ENCODE data around the gene TRPM4. TPM values are rescaled to one million over a fixed set of nuclear protein-coding genes. Genes with fewer than 3 reads are reported as not detected.
"Not testable (repeated sequence)": the region's sequence is repeated elsewhere in the genome, so short reads cannot be mapped to it uniquely, and the experiment has no call there.

Gene TRPM4
- total RNA-seq, 2 experiments from 2014 or later: 1.5 to 1.9 TPM

GRCh38 chr19:49118565-49119410 is 38.8 kb upstream of the TRPM4 start, which contains the start of gene C19orf73:
TSS of gene C19orf73 (minus strand) at chr19:49119143. CDS start at chr19:49119022, 121 bp downstream.
- H3K36me3 Mint-ChIP-seq (ENCODE audit: low read depth): peaks cover 2% of the 10 kb centered on the region
- peaks cover 28% of the 10 kb centered on the region for H3K4me1 Mint-ChIP-seq
- peak within 1 kb of the TSS; percentile 80 for H3K4me3 Mint-ChIP-seq
- peak; percentile 98 for DNase-seq
- H3K9me3 Mint-ChIP-seq (ENCODE audit: low read depth): no peaks in the 10 kb centered on the region
- peak within 1 kb of the TSS; percentile 84 for H3K27ac Mint-ChIP-seq
- ChIA-PET POLR2A (interaction anchor here (1.2 kb wide), 1 partner anchor 9 kb away, joined by 3 read pairs; no protein-coding TSS in a partner anchor), CTCF (interaction anchor here (0.5 to 1.8 kb wide), 2 partner anchors 10 to 13 kb away, joined by 4 to 8 read pairs; no protein-coding TSS in a partner anchor)
- ATAC-seq: peak; percentile 85
- intact Hi-C loops (cut with DNase I, micrococcal nuclease): loop anchor here (1.0 to 2.0 kb wide), 12 partner anchors 10 to 648 kb away; partner anchors contain the start of genes SNRNP70 (in 2 of the 2), GYS1 (in 1 of the 2), PPP1R15A (in 1 of the 2) and RRAS (in 1 of the 2)
- H3K27me3 Mint-ChIP-seq: peaks cover 8% of the 10 kb centered on the region

GRCh38 chr19:49119411-49120324 is 37.9 kb upstream of the TRPM4 start, which contains the start of gene PPFIA3:
TSS of gene PPFIA3 (plus strand) at chr19:49119544. CDS start at chr19:49127874, 8,330 bp downstream.
- POLR2A ChIA-PET: interaction anchor here (1.2 kb wide), 1 partner anchor 8 kb away, joined by 3 read pairs; no protein-coding TSS in a partner anchor
- Mint-ChIP-seq H3K36me3 (ENCODE audit: low read depth) (peaks cover 2% of the 10 kb centered on the region), H3K4me1 (peaks cover 26% of the 10 kb centered on the region), H3K27me3 (peaks cover 8% of the 10 kb centered on the region), H3K4me3 (peak within 1 kb of the TSS; percentile 80), H3K27ac (peak within 1 kb of the TSS; percentile 84), H3K9me3 (ENCODE audit: low read depth) (no peaks in the 10 kb centered on the region)
- CTCF ChIA-PET: interaction anchor here (1.0 to 1.8 kb wide), 3 partner anchors 9 to 28 kb away, joined by 3 to 8 read pairs (median 6); no protein-coding TSS in a partner anchor
- DNase-seq: peak; percentile 48
- no peak for ATAC-seq
- intact Hi-C loops (cut with DNase I, micrococcal nuclease): loop anchor here (1.0 to 10.0 kb wide), 13 partner anchors 9 to 795 kb away; partner anchors contain the start of genes SNRNP70 (in 2 of the 2), EMP3 (in 1 of the 2), GYS1 (in 1 of the 2) and PPP1R15A (in 1 of the 2)

- Mint-ChIP-seq H3K4me3 (peak overlapping the region; percentile 80), H3K27me3 (peaks cover 8% of the 10 kb centered on the region), H3K36me3 (ENCODE audit: low read depth) (peaks cover 2% of the 10 kb centered on the region), H3K4me1 (peaks cover 22% of the 10 kb centered on the region), H3K27ac (no peak overlapping the region), H3K9me3 (ENCODE audit: low read depth) (no peaks in the 10 kb centered on the region)
- CTCF ChIA-PET: interaction anchor here (1.0 to 1.8 kb wide), 4 partner anchors 9 to 87 kb away, joined by 3 to 8 read pairs (median 4); no protein-coding TSS in a partner anchor
- POLR2A ChIA-PET: interaction anchor here (1.2 kb wide), 1 partner anchor 8 kb away, joined by 3 read pairs; no protein-coding TSS in a partner anchor
- intact Hi-C loops (cut with DNase I, micrococcal nuclease): loop anchor here in 1 of 2 experiments (10.0 kb wide), 1 partner anchor 796 kb away; the partner anchor contains the start of gene EMP3
- no peak for DNase-seq
- no peak for ATAC-seq
These were observed 37.3 kb upstream of the TRPM4 start for GRCh38 chr19:49120325-49120683.

GRCh38 chr19:49120868-49121267 is 36.7 kb upstream of the TRPM4 start:
- intact Hi-C loops (cut with DNase I, micrococcal nuclease): loop anchor here in 1 of 2 experiments (10.0 kb wide), 1 partner anchor 796 kb away; the partner anchor contains the start of gene EMP3
- H3K36me3 Mint-ChIP-seq (ENCODE audit: low read depth): peaks cover 2% of the 10 kb centered on the region
- H3K27me3 Mint-ChIP-seq: peaks cover 8% of the 10 kb centered on the region
- POLR2A ChIA-PET: no interaction called here
- H3K4me3 Mint-ChIP-seq: peak overlapping the region; percentile 80
- no peak for ATAC-seq
- no peaks in the 10 kb centered on the region for H3K9me3 Mint-ChIP-seq (ENCODE audit: low read depth)
- H3K4me1 Mint-ChIP-seq: peaks cover 22% of the 10 kb centered on the region
- H3K27ac Mint-ChIP-seq: peak overlapping the region; percentile 34
- DNase-seq: no peak
- CTCF ChIA-PET: interaction anchor here (0.6 to 1.8 kb wide), 5 partner anchors 8 to 443 kb away, joined by 3 to 8 read pairs (median 3); no protein-coding TSS in a partner anchor

- CTCF ChIA-PET: interaction anchor here (1.4 kb wide), 1 partner anchor 24 kb away, joined by 5 read pairs; no protein-coding TSS in a partner anchor
- H3K4me1 Mint-ChIP-seq: peaks cover 22% of the 10 kb centered on the region
These were observed 35.8 kb upstream of the TRPM4 start for GRCh38 chr19:49121841-49122240.

GRCh38 chr19:49123285-49123684 is 34.3 kb upstream of the TRPM4 start:
- H3K27me3 Mint-ChIP-seq; H3K27ac Mint-ChIP-seq; H3K36me3 Mint-ChIP-seq (ENCODE audit: low read depth); POLR2A ChIA-PET; ATAC-seq; DNase-seq; H3K4me3 Mint-ChIP-seq; H3K9me3 Mint-ChIP-seq (ENCODE audit: low read depth): not testable (repeated sequence)
- CTCF ChIA-PET: interaction anchor here (0.6 to 0.9 kb wide), 2 partner anchors 25 to 130 kb away, joined by 3 to 4 read pairs; partner anchors contain the start of genes GYS1 and RUVBL2
- H3K4me1 Mint-ChIP-seq: peaks cover 12% of the 10 kb centered on the region
- intact Hi-C loops (cut with DNase I, micrococcal nuclease): loop anchor here in 1 of 2 experiments (10.0 kb wide), 1 partner anchor 798 kb away; the partner anchor contains the start of gene EMP3

More at GRCh38 chr19:49121841-49122240, 35.8 kb upstream of the TRPM4 start:
- DNase-seq; H3K27me3 Mint-ChIP-seq; POLR2A ChIA-PET; H3K4me3 Mint-ChIP-seq; ATAC-seq; H3K36me3 Mint-ChIP-seq (ENCODE audit: low read depth); H3K9me3 Mint-ChIP-seq (ENCODE audit: low read depth); H3K27ac Mint-ChIP-seq: not testable (repeated sequence)
- intact Hi-C loops (cut with DNase I, micrococcal nuclease): loop anchor here in 1 of 2 experiments (10.0 kb wide), 1 partner anchor 797 kb away; the partner anchor contains the start of gene EMP3

GRCh38 chr19:49125025-49125731 is 32.4 kb upstream of the TRPM4 start:
- H3K4me1 Mint-ChIP-seq: peaks cover 18% of the 10 kb centered on the region
- H3K36me3 Mint-ChIP-seq (ENCODE audit: low read depth): no peaks in the 10 kb centered on the region
- no peaks in the 10 kb centered on the region for H3K9me3 Mint-ChIP-seq (ENCODE audit: low read depth)
- ChIA-PET POLR2A (interaction anchor here (0.6 kb wide), 1 partner anchor 26 kb away, joined by 3 read pairs; no protein-coding TSS in a partner anchor), CTCF (interaction anchor here (1.3 kb wide), 1 partner anchor 27 kb away, joined by 4 read pairs; no protein-coding TSS in a partner anchor)
- ATAC-seq (no peak), DNase-seq (no peak)
- intact Hi-C loops (cut with DNase I, micrococcal nuclease): loop anchor here in 1 of 2 experiments (5.0 to 10.0 kb wide), 2 partner anchors 800 to 902 kb away; partner anchors contain the start of genes EMP3, VRK3 and ZNF473
- no peak overlapping the region for H3K4me3 Mint-ChIP-seq
- H3K27ac Mint-ChIP-seq: no peak overlapping the region
- peaks cover 8% of the 10 kb centered on the region for H3K27me3 Mint-ChIP-seq

GRCh38 chr19:49126575-49126974 is 31.0 kb upstream of the TRPM4 start:
- no peak overlapping the region for H3K4me3 Mint-ChIP-seq
- intact Hi-C loops (cut with DNase I, micrococcal nuclease): loop anchor here in 1 of 2 experiments (5.0 to 10.0 kb wide), 2 partner anchors 802 to 901 kb away; partner anchors contain the start of genes EMP3, VRK3 and ZNF473
- CTCF ChIA-PET: interaction anchor here (2.6 kb wide), 1 partner anchor 12 kb away, joined by 19 read pairs; the partner anchor contains the start of gene LIN7B
- H3K9me3 Mint-ChIP-seq (ENCODE audit: low read depth): no peaks in the 10 kb centered on the region
- H3K27ac Mint-ChIP-seq: no peak overlapping the region
- POLR2A ChIA-PET: no interaction called here
- H3K36me3 Mint-ChIP-seq (ENCODE audit: low read depth): no peaks in the 10 kb centered on the region
- ATAC-seq: no peak
- H3K4me1 Mint-ChIP-seq: peaks cover 11% of the 10 kb centered on the region
- no peaks in the 10 kb centered on the region for H3K27me3 Mint-ChIP-seq
- no peak for DNase-seq

- peaks cover 11% of the 10 kb centered on the region for H3K4me1 Mint-ChIP-seq
- DNase-seq; ATAC-seq; H3K27me3 Mint-ChIP-seq; H3K36me3 Mint-ChIP-seq (ENCODE audit: low read depth); H3K4me3 Mint-ChIP-seq; H3K27ac Mint-ChIP-seq; H3K9me3 Mint-ChIP-seq (ENCODE audit: low read depth): not testable (repeated sequence)
- POLR2A ChIA-PET: interaction anchor here (0.6 to 0.9 kb wide), 4 partner anchors 8 to 538 kb away, joined by 3 to 6 read pairs (median 3); partner anchors contain the start of genes LIN7B and PPFIA3
- intact Hi-C loops (cut with DNase I, micrococcal nuclease): loop anchor here in 1 of 2 experiments (5.0 to 10.0 kb wide), 2 partner anchors 802 to 900 kb away; partner anchors contain the start of genes EMP3, VRK3 and ZNF473
- CTCF ChIA-PET: interaction anchor here (1.0 to 3.7 kb wide), 5 partner anchors 13 to 29 kb away, joined by 4 to 21 read pairs (median 9); partner anchors contain the start of gene LIN7B
These were observed 30.4 kb upstream of the TRPM4 start for GRCh38 chr19:49127225-49127624.

All from activated CD4-positive, alpha-beta T cell treated with anti-CD3 and anti-CD28 coated beads for 36 hours (primary cell).